ENCODE results near the gene FGFR2.
A peak's percentile ranks its signal among the peaks of the same experiment; 100 is the strongest.

The FGFR2 gene

GRCh38 chr10:121495719-121496118 is 102.5 kb downstream of the FGFR2 start:
- DNase-seq (ENCODE audit: low read depth, low spot score), result no peak

GRCh38 chr10:121494296-121494695 is 103.9 kb downstream of the FGFR2 start:
- no peak for DNase-seq (ENCODE audit: low read depth, low spot score)

DNA sequence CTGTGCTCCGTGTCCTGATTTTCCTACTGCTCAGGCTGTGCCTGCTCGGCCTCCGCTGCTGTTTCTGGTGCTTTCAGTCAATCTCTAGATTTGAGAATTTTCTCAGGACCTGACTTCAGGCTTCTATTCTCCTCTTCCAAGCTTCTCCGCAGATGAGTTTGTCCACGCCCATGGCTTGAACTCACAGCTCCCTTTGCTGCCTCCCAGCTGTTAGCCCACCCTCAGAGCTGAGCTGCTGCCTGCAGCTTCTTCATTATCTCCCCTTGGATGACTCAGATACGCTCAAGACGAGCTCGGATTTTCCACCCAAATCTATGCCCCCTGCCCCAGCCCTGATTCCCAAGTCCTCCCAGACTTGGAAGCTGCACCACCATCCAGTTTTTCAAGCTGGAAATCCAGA is 104.7 kb downstream of the FGFR2 start:
- no peak for DNase-seq (ENCODE audit: low read depth, low spot score)

DNA sequence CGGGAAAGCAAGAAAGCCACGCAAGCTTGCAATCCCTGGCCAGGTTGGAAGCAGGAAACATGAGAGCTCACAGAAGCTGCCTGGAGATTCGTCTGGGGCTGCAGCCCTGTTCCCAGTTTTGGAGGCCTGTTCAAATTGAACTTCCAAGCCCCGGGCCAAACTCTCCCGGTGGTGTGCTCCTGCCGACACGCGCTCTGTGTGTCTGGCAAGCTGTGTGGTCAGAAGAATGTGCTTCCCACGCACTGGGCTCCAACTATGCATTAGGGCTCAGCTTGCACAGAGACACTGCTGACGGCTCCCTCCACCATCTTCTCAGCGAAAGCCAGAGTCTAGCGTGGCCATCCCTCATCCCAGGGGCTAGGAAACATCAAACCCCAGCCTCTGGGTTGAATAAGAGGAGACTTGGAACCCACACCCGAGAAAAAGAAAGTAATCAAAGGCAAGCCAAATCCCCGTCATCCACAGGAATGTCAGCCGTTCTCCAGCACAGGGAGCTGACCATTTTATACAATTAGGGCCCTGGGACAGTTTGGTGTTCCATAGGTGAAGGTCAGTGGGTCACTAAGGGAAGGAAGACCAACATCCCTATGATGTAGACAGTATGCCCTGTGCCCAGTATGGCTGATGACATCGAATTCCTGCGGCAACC is 107.2 kb downstream of the FGFR2 start:
- DNase-seq (ENCODE audit: low read depth, low spot score), result no peak

DNA sequence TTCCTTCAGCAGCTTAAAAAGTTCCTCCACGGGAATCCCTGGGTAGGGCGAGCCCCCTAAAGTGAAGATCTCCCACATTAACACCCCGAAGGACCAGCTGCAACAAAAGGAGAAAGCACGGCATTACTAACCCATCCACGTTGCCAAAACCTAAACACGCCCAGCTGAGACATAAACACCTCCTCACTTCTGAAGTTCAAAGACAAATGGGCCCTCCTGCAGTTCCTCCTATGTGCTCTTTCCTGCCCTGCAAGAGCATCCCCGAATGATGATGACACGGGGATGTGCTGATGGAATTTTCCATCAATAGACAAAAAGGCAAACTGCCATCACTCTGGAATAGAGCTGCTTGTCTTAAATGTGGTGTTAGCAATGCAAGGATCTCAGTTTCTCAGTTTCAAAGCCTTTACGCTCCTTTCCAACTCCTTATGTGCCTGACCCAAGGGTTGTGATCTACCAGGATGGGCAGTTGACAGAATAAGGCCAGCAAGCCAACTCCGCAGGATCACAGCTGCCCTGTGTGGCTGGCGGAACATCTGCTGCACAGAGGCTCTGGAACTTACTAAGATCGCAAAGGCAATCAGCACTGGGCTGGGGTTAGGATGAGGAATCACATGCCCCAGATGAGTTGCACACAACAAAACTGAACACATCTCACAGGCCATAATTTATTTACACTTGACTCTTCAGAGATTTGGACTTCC is 112.7 kb downstream of the FGFR2 start:
- no peak for DNase-seq (ENCODE audit: low read depth, low spot score)

GRCh38 chr10:121484816-121485215 is 113.4 kb downstream of the FGFR2 start:
- DNase-seq (ENCODE audit: low read depth, low spot score), result no peak

GRCh38 chr10:121484401-121484800 is 113.8 kb downstream of the FGFR2 start:
- DNase-seq (ENCODE audit: low read depth, low spot score), result no peak

- DNase-seq (ENCODE audit: low read depth, low spot score), result no peak
Observed at GRCh38 chr10:121481180-121481579, 117.1 kb downstream of the FGFR2 start.

DNA sequence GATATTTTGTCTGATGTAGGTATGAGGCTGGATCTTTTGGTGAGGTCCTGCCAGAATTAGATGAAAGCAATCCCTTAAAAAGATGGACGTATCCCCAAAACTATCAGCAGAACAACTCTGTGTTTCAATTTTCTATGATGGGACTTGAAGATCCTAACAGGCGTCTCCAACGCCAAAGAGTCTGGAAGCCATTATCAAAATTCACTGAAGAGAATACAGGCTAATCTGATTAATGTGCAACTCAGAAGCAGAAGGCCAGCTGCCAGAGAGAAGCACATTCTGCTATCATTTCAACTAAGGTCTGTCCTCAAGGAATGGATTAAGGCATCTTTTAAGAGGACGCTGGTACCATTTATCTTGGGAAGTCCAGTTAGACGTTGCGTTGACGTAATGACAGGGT is 119.7 kb downstream of the FGFR2 start:
- no peak for DNase-seq (ENCODE audit: low read depth, low spot score)

DNA sequence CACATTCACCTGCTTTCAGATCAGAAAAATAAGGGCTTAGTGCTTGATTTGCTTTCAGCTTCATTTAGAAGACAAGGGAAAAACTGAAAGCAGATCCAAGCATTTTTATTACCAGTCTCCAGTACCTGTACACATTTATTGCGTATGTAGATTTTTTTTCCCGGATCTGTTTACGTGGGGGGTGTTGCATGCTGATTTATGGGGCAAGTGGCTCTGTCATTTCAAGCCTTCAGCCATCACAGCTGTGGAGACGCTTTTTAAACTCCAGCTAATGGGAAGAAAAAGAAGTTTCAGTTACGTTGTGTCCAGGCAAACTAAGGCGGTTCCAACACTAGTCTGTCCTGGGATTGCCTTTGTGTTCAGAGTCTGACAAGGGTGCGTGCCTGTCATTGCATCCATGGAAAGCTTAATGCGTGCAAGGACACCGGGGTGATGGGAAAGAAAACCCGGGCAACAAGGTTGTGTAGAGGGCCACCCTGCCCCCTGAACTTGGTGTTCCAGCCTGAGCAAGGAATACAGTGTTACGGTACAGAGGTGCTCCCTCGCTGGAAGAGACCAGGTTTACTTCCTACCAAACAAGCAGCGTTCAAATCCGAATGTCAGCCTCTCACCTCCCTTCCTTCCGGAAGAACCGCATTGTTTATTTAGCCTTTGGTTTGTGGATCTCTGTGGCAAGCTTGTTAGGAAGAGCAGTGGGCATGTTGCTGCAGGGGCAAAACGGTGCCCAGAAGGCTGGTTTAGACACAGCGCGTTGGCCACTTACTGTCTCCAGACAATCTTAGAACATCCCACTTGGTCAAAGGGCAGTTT is 128.2 kb downstream of the FGFR2 start:
- DNase-seq (ENCODE audit: low read depth, low spot score), result no peak

GRCh38 chr10:121468726-121469125 is 129.5 kb downstream of the FGFR2 start:
- no peak for DNase-seq (ENCODE audit: low read depth, low spot score)

GRCh38 chr10:121466424-121466823 is 131.8 kb downstream of the FGFR2 start:
- no peak for DNase-seq (ENCODE audit: low read depth, low spot score)

GRCh38 chr10:121465215-121465614 is 133.0 kb downstream of the FGFR2 start:
- DNase-seq (ENCODE audit: low read depth, low spot score), result no peak

- DNase-seq (ENCODE audit: low read depth, low spot score), result no peak
Observed at GRCh38 chr10:121464517-121464916, 133.7 kb downstream of the FGFR2 start.

- no peak for DNase-seq (ENCODE audit: low read depth, low spot score)
Observed at GRCh38 chr10:121462955-121463354, 135.3 kb downstream of the FGFR2 start.

DNA sequence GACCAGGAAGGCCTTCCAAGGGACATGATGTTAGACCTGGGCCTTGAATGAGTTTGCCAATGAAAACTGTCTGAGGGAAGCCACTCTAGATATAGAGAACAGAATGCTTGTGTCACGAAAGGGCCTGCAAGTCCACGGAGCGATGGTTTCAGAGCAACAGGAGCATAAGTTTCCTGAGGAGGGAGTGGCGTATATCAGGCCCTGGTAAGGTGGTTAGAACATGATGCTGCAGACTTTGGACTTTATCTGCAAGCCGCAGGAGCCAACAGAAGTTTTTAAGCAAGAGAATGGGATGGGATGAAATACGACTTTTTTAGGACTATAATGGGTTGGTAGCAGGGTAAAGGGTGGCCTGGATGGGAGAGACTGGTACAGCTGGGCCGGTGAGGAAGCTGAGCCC is 136.0 kb downstream of the FGFR2 start:
- no peak for DNase-seq (ENCODE audit: low read depth, low spot score)

DNA sequence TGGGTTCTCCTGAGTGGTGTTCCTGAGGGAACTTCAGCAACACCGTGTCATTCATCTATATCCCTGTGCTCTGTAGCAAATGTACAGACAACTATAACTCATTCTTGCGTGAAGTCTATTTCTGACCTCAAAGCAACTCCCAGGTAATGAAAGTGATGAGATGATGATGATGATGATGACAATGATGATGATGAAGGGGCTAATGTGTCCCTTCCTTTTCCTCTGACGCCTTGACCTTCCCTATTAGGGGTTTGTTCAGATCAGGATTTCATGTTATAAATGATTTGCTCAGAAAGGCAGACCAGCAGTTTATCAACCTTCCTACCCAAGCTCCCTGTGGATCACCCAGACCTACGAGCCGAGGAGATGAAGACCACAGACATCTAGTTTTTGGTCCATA is 136.9 kb downstream of the FGFR2 start:
- no peak for DNase-seq (ENCODE audit: low read depth, low spot score)

DNA sequence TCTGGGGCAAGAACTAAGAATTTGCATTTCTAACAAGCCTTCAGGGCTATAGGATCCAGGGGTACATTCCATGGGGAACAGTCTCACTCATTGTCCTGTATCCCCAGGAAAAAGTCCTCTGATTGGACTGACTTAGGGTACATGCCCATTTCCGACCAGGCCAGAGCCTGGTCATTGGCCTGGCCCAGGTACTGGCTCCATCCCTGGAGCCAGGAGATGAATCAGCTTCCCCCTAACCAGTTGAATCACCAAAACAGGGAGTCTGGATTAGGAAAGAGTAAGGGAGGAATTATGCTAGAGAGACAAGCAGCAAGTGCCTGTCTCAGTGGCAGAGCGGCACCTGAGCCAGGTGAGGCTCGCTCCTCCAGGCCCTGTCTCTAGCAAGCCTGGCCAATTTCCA is 137.5 kb downstream of the FGFR2 start:
- DNase-seq (ENCODE audit: low read depth, low spot score), result no peak

- DNase-seq (ENCODE audit: low read depth, low spot score), result peak; percentile 13
Observed at GRCh38 chr10:121459622-121460453, 138.4 kb downstream of the FGFR2 start.

DNA sequence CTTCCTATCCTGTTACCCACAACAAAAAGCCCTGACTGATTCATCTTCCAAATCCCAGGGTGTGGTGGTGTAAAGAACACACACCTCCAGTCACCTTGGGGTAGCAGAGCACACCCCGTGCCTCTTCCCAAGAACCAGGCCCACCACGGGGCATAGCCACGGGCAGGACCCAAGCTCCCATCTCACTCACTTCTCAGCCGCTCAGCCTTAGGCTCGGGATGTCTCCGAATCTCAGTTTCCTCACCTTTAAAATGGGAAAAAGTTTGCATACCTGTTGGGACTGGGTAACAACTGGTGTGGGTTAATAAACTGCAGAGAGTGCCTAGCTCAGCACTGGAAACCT is 139.0 kb downstream of the FGFR2 start:
- DNase-seq (ENCODE audit: low read depth, low spot score), result no peak

GRCh38 chr10:121457729-121458128 is 140.5 kb downstream of the FGFR2 start:
- no peak for DNase-seq (ENCODE audit: low read depth, low spot score)

DNA sequence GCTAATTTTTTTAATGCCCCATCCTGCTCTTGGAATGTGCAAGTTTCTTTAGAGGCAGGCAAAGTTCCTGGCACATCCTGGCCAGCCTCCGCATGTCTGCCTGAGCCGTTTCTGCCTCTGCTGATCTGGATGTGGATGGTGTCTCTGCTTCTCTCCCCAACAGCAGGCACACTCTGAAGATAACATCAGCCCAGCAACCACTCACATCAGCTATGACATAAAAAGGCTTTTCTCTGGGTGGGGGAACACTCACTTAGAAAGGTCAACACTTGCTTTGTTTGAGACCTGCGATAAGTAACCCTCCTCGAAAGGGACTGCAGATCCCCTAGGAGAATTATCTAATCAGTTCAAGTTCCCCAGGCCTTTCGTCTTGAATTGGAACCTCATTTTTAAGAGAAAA is 142.9 kb downstream of the FGFR2 start:
- no peak for DNase-seq (ENCODE audit: low read depth, low spot score)
